Measurements from ENCODE around the gene MST1. TPM values are rescaled to one million over a fixed set of nuclear protein-coding genes. Genes with fewer than 3 reads are reported as not detected.

Gene MST1
- total and polyA plus RNA-seq, 4 experiments from 2014 or later = 0.94 to 10.2 (median 6.3) TPM; not detected in 1

DNA sequence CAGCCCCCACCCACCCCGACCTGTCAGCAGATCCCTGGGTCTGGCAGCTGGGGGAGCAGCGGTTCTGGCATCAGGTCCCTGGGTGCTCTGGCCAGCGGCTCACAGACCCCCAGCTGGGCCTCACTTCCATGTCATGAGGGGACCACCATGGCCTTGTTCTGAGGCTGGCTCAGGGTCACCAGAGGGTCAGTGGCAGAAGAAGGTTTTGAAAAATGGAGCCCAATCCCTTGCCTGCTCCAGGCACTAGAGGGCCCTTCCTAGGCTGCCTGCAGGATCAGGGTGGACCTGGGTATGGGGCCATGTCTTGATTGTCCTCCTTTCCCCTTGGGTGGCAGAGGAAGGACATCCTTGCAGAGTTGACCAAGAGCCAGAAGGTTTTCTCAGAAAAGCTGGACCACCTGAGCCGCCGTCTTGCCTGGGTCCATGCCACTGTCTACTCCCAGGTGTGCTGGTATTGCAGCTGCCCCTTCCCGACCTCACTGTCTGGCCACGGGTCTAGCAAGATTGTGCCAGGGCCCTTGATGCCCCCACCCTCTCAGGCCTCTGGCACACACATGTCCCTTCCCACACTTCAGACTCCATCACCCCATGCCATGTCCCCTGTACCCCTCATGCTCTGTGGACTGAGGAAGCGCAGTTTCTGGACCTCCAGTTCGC, 17.3 kb upstream of the MST1 start:
- no peak overlapping the region for H3K27ac ChIP-seq (ENCODE audit: low read depth, low read length)
- no peaks in the 10 kb centered on the region for H3K4me1 ChIP-seq (ENCODE audit: insufficient read depth, low read length)
- peaks cover 3 to 25% of the 10 kb centered on the region in 2 donors for H3K36me3 Mint-ChIP-seq
- peak overlapping the region in 2 of 7 donors; percentile 22 to 53 for H3K27ac Mint-ChIP-seq
- no peaks in the 10 kb centered on the region for H3K27me3 ChIP-seq (ENCODE audit: insufficient read depth, low read length)
- H3K4me3 ChIP-seq (ENCODE audit: low read length in 2 of 2) = no peak overlapping the region
- no peaks in the 10 kb centered on the region for H3K9me3 Mint-ChIP-seq
- ChIA-PET CTCF (ENCODE audit: partially characterized antibody) (interaction anchor here (1.3 to 3.7 kb wide), 2 partner anchors 12 to 167 kb away, joined by 3 to 9 read pairs; partner anchors contain the start of gene AMIGO3), POLR2A (ENCODE audit: partially characterized antibody) (interaction anchor here (1.3 kb wide), 1 partner anchor 11 kb away, joined by 3 read pairs; no protein-coding TSS in a partner anchor)
- H3K9me3 ChIP-seq (ENCODE audit: control insufficient read depth in 1 of 2, low read length in 2 of 2) = no peaks in the 10 kb centered on the region
- intact Hi-C loops (cut with micrococcal nuclease) = no loop called here
- peaks cover 0 to 9% (median 5%) of the 10 kb centered on the region in 4 donors for H3K4me1 Mint-ChIP-seq
- no peak overlapping the region for H3K4me3 Mint-ChIP-seq
- H3K27me3 Mint-ChIP-seq = no peaks in the 10 kb centered on the region
- peak in 1 of 5 donors; percentile 31 for DNase-seq
- H3K36me3 ChIP-seq (ENCODE audit: insufficient read depth, low read length) = peaks cover 12% of the 10 kb centered on the region

DNA sequence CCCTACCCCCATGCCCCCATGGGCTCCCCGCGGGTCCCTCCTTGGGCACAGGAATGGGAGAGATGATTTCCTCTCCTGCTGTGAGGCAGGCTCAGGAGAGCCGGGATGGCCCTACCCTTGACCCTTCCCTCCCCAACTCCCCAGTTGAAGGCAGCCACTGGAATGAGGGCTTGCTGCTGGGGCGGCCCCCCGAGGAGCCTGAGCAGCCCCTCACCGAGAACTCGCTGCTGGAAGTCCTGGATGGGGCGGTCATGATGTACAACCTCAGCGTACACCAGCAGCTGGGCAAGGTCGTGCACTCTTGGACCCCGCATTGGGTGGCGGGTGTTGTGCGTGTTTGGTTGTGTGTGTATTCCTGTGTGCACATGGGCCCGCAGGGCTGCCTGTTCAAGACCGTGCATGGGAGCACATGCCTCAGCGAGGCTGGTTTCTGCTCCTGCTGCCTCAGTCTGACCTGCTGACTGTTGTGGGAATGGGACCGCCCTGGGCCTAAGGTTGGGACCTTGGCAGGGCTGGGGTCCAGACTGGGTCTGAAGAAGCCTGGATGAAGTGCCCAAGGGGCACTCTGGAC, 16.2 kb upstream of the MST1 start:
- Histone ChIP-seq H3K36me3 (ENCODE audit: insufficient read depth, low read length) (peaks cover 12% of the 10 kb centered on the region), H3K4me3 (ENCODE audit: low read length in 2 of 2) (no peak overlapping the region), H3K9me3 (ENCODE audit: control insufficient read depth in 1 of 2, low read length in 2 of 2) (no peaks in the 10 kb centered on the region), H3K27ac (ENCODE audit: low read depth, low read length) (no peak overlapping the region), H3K4me1 (ENCODE audit: insufficient read depth, low read length) (no peaks in the 10 kb centered on the region), H3K27me3 (ENCODE audit: insufficient read depth, low read length) (no peaks in the 10 kb centered on the region)
- Mint-ChIP-seq H3K4me3 (no peak overlapping the region), H3K36me3 (peaks cover 3 to 25% of the 10 kb centered on the region in 2 donors), H3K9me3 (no peaks in the 10 kb centered on the region), H3K27ac (no peak overlapping the region), H3K27me3 (no peaks in the 10 kb centered on the region), H3K4me1 (peaks cover 0 to 9% (median 5%) of the 10 kb centered on the region in 4 donors)
- POLR2A ChIA-PET (ENCODE audit: partially characterized antibody) = interaction anchor here (1.3 kb wide), 1 partner anchor 12 kb away, joined by 3 read pairs; no protein-coding TSS in a partner anchor
- intact Hi-C loops (cut with micrococcal nuclease) = no loop called here
- CTCF ChIA-PET (ENCODE audit: partially characterized antibody) = interaction anchor here (3.7 kb wide), 1 partner anchor 13 kb away, joined by 9 read pairs; the partner anchor contains the start of gene AMIGO3
- peak in 1 of 5 donors; percentile 3 for DNase-seq

DNA sequence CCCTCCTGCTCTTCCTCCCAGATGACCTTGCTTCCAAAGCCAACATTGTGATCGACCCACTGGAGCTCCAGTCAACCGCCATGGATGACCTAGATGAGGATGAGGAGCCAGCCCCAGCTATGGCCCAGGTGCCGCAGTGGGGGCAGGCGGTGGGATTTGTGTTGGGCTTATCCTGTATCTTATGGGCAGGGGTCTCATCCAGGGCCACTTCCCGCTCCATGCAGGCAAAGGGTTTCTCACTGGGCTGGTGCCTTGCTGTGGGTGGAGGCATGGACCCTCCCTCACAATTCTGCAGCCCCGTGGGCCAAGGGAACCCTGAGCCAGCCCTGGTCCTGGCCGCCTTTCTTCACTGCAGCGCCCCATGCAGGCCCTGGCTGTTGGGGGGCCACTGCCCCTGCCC, 15.4 kb upstream of the MST1 start:
- H3K4me3 Mint-ChIP-seq = no peak overlapping the region
- peak overlapping the region in 1 of 7 donors; percentile 24 for H3K27ac Mint-ChIP-seq
- H3K27me3 Mint-ChIP-seq = no peaks in the 10 kb centered on the region
- Histone ChIP-seq H3K9me3 (ENCODE audit: control insufficient read depth in 1 of 2, low read length in 2 of 2) (no peaks in the 10 kb centered on the region), H3K27me3 (ENCODE audit: insufficient read depth, low read length) (no peaks in the 10 kb centered on the region), H3K36me3 (ENCODE audit: insufficient read depth, low read length) (peaks cover 12% of the 10 kb centered on the region), H3K4me1 (ENCODE audit: insufficient read depth, low read length) (no peaks in the 10 kb centered on the region), H3K27ac (ENCODE audit: low read depth, low read length) (no peak overlapping the region), H3K4me3 (ENCODE audit: low read length in 2 of 2) (no peak overlapping the region)
- H3K9me3 Mint-ChIP-seq = no peaks in the 10 kb centered on the region
- intact Hi-C loops (cut with micrococcal nuclease) = no loop called here
- DNase-seq = peak in 1 of 5 donors; percentile 16
- H3K4me1 Mint-ChIP-seq = peaks cover 0 to 9% (median 5%) of the 10 kb centered on the region in 4 donors
- peaks cover 3 to 29% of the 10 kb centered on the region in 2 donors for H3K36me3 Mint-ChIP-seq
- CTCF ChIA-PET (ENCODE audit: partially characterized antibody) = interaction anchor here (3.7 to 4.3 kb wide), 2 partner anchors 14 to 135 kb away, joined by 9 to 23 read pairs; partner anchors contain the start of gene AMIGO3
- POLR2A ChIA-PET (ENCODE audit: partially characterized antibody) = no interaction called here

DNA sequence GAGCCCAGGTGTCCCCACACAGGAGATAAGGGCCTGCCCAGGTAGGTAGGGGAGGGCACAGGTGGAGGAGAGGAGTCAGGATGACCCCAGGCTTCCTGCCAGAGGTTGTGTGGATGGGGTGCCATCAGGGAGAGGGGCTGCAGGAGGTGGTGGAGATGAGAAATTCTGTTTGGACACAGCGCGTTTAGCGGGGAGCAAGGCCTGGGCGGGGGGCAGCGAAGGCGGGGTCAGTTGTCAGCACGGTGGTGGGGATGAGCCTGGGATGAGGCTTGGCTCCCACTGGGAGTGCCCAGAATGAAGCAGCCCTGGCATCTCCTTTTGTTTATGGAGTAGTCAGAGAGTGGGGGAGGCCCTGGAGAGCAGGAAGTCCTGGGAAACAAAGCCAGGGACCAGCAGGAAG, 14.7 kb upstream of the MST1 start:
- peak in 1 of 5 donors; percentile 21 for DNase-seq
- ChIA-PET POLR2A (ENCODE audit: partially characterized antibody) (no interaction called here), CTCF (ENCODE audit: partially characterized antibody) (interaction anchor here (1.1 to 4.3 kb wide), 4 partner anchors 15 to 164 kb away, joined by 4 to 23 read pairs (median 8); partner anchors contain the start of gene AMIGO3)
- Mint-ChIP-seq H3K27ac (peak overlapping the region in 4 of 7 donors; percentile 30 to 75 (median 49)), H3K27me3 (no peaks in the 10 kb centered on the region), H3K36me3 (peaks cover 3 to 29% of the 10 kb centered on the region in 2 donors), H3K9me3 (no peaks in the 10 kb centered on the region), H3K4me1 (peaks cover 0 to 9% (median 5%) of the 10 kb centered on the region in 4 donors), H3K4me3 (no peak overlapping the region)
- Histone ChIP-seq H3K36me3 (ENCODE audit: insufficient read depth, low read length) (peaks cover 12% of the 10 kb centered on the region), H3K4me3 (ENCODE audit: low read length in 2 of 2) (no peak overlapping the region), H3K4me1 (ENCODE audit: insufficient read depth, low read length) (no peaks in the 10 kb centered on the region), H3K9me3 (ENCODE audit: control insufficient read depth in 1 of 2, low read length in 2 of 2) (no peaks in the 10 kb centered on the region), H3K27ac (ENCODE audit: low read depth, low read length) (no peak overlapping the region), H3K27me3 (ENCODE audit: insufficient read depth, low read length) (no peaks in the 10 kb centered on the region)
- intact Hi-C loops (cut with micrococcal nuclease) = no loop called here

DNA sequence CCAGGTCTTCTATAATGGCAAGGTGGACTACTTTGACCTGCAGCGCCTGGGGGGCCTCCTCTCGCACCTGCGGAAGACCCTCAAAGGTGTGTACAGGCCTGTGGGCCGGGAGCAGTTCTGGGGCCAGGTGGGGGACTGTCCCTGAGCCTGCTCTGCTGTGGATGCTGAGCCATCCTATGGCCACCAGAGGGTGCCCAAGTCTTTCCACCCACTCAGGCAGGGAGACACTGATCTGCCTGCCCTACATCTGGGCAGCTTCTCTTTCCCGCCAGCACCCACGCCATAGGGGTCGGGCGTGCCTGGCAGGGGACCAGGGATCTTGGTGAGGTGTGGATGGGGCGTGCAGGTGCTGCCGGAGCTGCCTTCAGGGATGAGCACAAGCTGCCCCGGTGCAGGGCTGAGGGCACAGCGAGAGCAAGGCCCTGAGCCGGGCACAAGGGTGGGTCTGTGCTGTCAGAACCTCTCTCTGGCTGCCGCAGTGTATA, 14.2 kb upstream of the MST1 start:
- H3K36me3 ChIP-seq (ENCODE audit: insufficient read depth, low read length) = peaks cover 12% of the 10 kb centered on the region
- no peaks in the 10 kb centered on the region for H3K27me3 ChIP-seq (ENCODE audit: insufficient read depth, low read length)
- H3K4me1 ChIP-seq (ENCODE audit: insufficient read depth, low read length) = no peaks in the 10 kb centered on the region
- ChIA-PET CTCF (ENCODE audit: partially characterized antibody) (interaction anchor here (1.1 to 4.3 kb wide), 4 partner anchors 15 to 164 kb away, joined by 4 to 23 read pairs (median 8); partner anchors contain the start of gene AMIGO3), POLR2A (ENCODE audit: partially characterized antibody) (no interaction called here)
- H3K4me3 Mint-ChIP-seq = no peak overlapping the region
- intact Hi-C loops (cut with micrococcal nuclease) = no loop called here
- H3K9me3 ChIP-seq (ENCODE audit: control insufficient read depth in 1 of 2, low read length in 2 of 2) = no peaks in the 10 kb centered on the region
- no peak overlapping the region for H3K4me3 ChIP-seq (ENCODE audit: low read length in 2 of 2)
- peaks cover 0 to 9% (median 5%) of the 10 kb centered on the region in 4 donors for H3K4me1 Mint-ChIP-seq
- H3K36me3 Mint-ChIP-seq = peaks cover 3 to 28% of the 10 kb centered on the region in 2 donors
- H3K27me3 Mint-ChIP-seq = no peaks in the 10 kb centered on the region
- no peak overlapping the region for H3K27ac ChIP-seq (ENCODE audit: low read depth, low read length)
- peak overlapping the region in 4 of 7 donors; percentile 41 to 75 (median 66) for H3K27ac Mint-ChIP-seq
- peak; percentile 66 to 72 (median 68) for DNase-seq
- H3K9me3 Mint-ChIP-seq = no peaks in the 10 kb centered on the region

DNA sequence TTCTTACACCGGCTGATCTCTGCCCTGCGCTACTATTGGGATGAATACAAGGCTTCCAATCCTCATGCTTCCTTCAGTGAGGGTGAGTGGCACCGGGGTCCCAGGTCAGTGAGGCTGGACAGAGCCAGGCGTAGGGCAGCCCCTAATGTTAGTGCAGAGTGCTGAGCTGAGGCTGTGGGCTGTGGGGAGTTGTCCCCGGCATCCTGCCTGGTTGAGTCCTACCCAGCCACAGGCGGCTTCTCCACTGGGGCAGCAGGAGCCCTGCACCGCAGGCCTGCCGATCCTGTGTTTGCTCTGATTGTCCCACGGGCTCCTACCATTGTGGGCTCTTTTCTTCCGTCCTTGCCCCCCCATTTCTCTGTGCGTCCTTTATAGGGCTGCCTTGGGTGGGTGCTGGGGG, 13.4 kb upstream of the MST1 start:
- Mint-ChIP-seq H3K36me3 (peaks cover 2 to 27% of the 10 kb centered on the region in 2 donors), H3K9me3 (no peaks in the 10 kb centered on the region), H3K4me3 (no peak overlapping the region), H3K4me1 (peaks cover 0 to 9% (median 5%) of the 10 kb centered on the region in 4 donors), H3K27ac (peak overlapping the region in 1 of 7 donors; percentile 84), H3K27me3 (no peaks in the 10 kb centered on the region)
- Histone ChIP-seq H3K27ac (ENCODE audit: low read depth, low read length) (no peak overlapping the region), H3K36me3 (ENCODE audit: insufficient read depth, low read length) (peaks cover 12% of the 10 kb centered on the region), H3K4me1 (ENCODE audit: insufficient read depth, low read length) (no peaks in the 10 kb centered on the region), H3K9me3 (ENCODE audit: control insufficient read depth in 1 of 2, low read length in 2 of 2) (no peaks in the 10 kb centered on the region), H3K27me3 (ENCODE audit: insufficient read depth, low read length) (no peaks in the 10 kb centered on the region), H3K4me3 (ENCODE audit: low read length in 2 of 2) (no peak overlapping the region)
- POLR2A ChIA-PET (ENCODE audit: partially characterized antibody) = no interaction called here
- CTCF ChIA-PET (ENCODE audit: partially characterized antibody) = interaction anchor here (1.9 to 4.3 kb wide), 2 partner anchors 137 to 163 kb away, joined by 8 to 23 read pairs; no protein-coding TSS in a partner anchor
- intact Hi-C loops (cut with micrococcal nuclease) = no loop called here
- DNase-seq = no peak
